Kidney epithelial cell (primary cell): ENCODE data around the gene SPINDOC. TPM values are rescaled to one million over a fixed set of nuclear protein-coding genes. Genes with fewer than 3 reads are reported as not detected.

Source experiments
- DNase-seq: peaks from one replicate; pipeline ENCODE4 v3.0.0-alpha.2; 2010; ENCODE audit warnings: low read depth
- H3K27me3 ChIP-seq: 2 replicates; pipeline ENCODE4 v1.6.0; 2011; ENCODE audit warnings: low read length; ENCODE audit not compliant: control insufficient read depth, insufficient read depth
- H3K36me3 ChIP-seq: 2 replicates; pipeline ENCODE4 v1.5.1; 2011; ENCODE audit warnings: low read length; ENCODE audit not compliant: control insufficient read depth, insufficient read depth
- H3K4me3 ChIP-seq: 2 replicates; pipeline ENCODE4 v1.5.1; 2011; ENCODE audit warnings: low read depth, mild to moderate bottlenecking, control low read depth, low read length
- CTCF ChIP-seq: IDR thresholded peaks from 2 replicates; pipeline ENCODE4 v1.5.1; 2011; ENCODE audit warnings: mild to moderate bottlenecking, moderate library complexity, low read length, control low read depth, inconsistent platforms; ENCODE audit not compliant: insufficient read depth, poor library complexity, severe bottlenecking
- total RNA-seq: library from RNA; depleted of rRNA; stranded (reverse); fragments of >200 nt; gene quantifications from 2 replicates; pipeline ENCODE4 v1.2.3, GENCODE V29; 2015

Gene SPINDOC
- total RNA-seq, 1 donor from 2014 or later, result 41.4 TPM

- Histone ChIP-seq H3K36me3 (no peaks in the 10 kb centered on the region), H3K4me3 (no peak overlapping the region), H3K27me3 (no peaks in the 10 kb centered on the region)
- no peak for TF ChIP-seq CTCF
- no peak for DNase-seq
Observed at GRCh38 chr11:63838150-63838677, 25.0 kb downstream of the SPINDOC start.

- Histone ChIP-seq H3K4me3 (peak within 1 kb of the TSS; percentile 83), H3K27me3 (no peaks in the 10 kb centered on the region), H3K36me3 (no peaks in the 10 kb centered on the region)
- TF ChIP-seq CTCF, result no peak
- DNase-seq, result peak; percentile 72
Observed at GRCh38 chr11:63838678-63839507, 25.6 kb downstream of the SPINDOC start, which contains the start of gene MARK2. Gene MARK2 (plus strand): TSS chr11:63839110. CDS start chr11:63839507, 397 bp downstream.

DNA sequence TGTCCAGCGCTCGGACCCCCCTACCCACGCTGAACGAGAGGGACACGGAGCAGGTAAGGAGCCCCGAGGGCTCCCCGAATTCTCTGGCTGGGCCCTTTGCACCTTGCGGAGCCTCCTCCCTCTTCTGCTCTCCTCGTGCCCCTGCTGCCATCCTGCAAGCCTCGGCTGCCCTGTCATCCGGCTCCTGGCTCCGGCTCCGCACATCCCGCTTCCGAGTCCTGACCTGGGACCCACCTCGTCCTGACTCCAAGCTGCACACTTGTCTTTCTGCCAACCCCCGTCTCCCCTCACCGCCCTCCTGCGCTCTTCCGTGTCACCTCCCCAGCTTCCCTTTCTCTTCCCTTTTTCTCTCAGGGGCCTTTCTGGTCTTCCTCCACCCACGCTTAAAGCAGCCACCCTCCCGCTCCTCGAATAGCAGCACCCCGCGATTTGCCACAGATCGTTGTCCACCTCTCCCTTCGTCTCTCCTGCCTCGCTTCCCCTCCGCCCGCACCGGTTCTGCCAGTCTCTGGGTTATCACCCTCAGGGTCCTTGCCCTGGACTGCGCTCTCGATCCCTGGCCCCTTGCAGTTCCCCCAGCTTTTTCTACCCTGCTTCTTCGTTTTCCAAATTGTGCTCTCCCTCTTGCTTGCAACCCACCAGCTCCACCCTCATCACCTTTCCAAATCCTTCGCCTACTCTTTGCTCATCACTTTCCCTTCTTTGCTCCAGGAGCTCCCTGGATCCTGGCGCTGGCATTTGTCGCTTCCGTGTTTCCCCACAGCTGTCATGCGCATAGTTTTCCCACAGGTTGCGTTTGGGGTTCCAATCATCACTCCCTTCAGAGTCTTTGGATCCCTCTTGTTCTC lies 26.5 kb downstream of the SPINDOC start:
- no peaks in the 10 kb centered on the region for H3K36me3 ChIP-seq
- TF ChIP-seq CTCF, result no peak
- H3K4me3 ChIP-seq, result peak overlapping the region; percentile 83
- no peaks in the 10 kb centered on the region for H3K27me3 ChIP-seq
- DNase-seq, result no peak

DNA sequence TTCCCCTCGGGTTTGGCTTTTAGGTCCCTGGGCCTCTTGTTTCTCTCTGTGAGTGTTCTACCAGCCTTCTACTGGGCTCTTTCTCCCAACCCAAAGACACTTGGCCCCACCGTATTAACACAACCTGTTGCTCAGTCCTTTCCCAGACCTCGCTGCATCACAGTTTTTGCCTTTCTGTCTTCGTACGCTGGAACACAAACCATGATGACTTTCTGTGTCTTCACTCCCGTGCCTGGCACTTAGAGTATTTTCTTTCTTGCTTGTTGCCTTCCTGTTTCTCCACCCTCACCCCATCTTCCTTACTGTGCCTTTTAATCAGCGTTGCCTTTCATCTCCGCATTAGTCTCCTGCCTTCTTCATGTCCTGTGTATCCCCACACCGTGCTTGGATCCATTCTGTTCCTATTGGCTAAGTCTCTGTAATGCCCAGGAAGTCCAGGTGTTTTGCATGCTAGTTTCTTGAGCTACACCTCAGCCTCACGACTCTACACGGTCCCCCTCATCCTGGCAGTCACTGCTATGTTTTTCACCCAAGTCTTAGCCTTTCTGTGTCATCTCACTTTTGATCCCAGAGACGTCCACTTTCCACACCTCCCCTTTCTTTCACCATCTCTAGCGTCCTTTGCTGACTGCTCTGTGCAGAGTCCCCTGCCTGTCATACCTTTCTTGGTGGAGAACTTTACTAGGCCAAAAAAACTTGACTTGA lies 27.3 kb downstream of the SPINDOC start:
- DNase-seq, result no peak
- H3K27me3 ChIP-seq, result no peaks in the 10 kb centered on the region
- TF ChIP-seq CTCF, result no peak
- H3K36me3 ChIP-seq, result no peaks in the 10 kb centered on the region
- H3K4me3 ChIP-seq, result peak overlapping the region; percentile 83

DNA sequence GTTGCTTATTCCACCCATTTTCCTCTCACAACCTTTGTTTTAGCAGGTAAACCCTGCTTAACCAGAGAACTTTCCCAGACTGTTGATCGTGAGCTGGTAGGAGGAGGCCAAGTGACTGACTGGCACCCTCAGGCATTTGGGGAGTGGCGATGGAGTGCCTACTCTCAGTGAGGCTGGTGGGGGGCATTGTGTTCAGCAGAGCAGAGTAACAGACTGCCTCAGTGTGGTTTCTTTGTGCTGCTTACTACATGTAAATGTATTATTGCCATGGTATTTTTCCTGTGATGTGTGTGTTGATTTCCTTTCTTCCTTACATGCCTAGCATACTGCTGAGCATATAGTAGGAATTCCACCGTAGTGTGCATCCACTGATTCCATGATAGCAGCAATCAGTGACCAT lies 28.3 kb downstream of the SPINDOC start:
- Histone ChIP-seq H3K36me3 (no peaks in the 10 kb centered on the region), H3K27me3 (no peaks in the 10 kb centered on the region), H3K4me3 (peak overlapping the region; percentile 83)
- DNase-seq, result no peak
- TF ChIP-seq CTCF, result no peak
